ENCODE results near the gene PACSIN2. TPM values are rescaled to one million over a fixed set of nuclear protein-coding genes. Genes with fewer than 3 reads are reported as not detected.
A peak's percentile ranks its signal among the peaks of the same experiment; 100 is the strongest.

The PACSIN2 gene
- total and polyA plus RNA-seq, 2 of the 13 experiments (the other 11 are each of a cell fraction or from before 2014, with no cell fraction given) = 54.1 to 68.8 TPM

DNA sequence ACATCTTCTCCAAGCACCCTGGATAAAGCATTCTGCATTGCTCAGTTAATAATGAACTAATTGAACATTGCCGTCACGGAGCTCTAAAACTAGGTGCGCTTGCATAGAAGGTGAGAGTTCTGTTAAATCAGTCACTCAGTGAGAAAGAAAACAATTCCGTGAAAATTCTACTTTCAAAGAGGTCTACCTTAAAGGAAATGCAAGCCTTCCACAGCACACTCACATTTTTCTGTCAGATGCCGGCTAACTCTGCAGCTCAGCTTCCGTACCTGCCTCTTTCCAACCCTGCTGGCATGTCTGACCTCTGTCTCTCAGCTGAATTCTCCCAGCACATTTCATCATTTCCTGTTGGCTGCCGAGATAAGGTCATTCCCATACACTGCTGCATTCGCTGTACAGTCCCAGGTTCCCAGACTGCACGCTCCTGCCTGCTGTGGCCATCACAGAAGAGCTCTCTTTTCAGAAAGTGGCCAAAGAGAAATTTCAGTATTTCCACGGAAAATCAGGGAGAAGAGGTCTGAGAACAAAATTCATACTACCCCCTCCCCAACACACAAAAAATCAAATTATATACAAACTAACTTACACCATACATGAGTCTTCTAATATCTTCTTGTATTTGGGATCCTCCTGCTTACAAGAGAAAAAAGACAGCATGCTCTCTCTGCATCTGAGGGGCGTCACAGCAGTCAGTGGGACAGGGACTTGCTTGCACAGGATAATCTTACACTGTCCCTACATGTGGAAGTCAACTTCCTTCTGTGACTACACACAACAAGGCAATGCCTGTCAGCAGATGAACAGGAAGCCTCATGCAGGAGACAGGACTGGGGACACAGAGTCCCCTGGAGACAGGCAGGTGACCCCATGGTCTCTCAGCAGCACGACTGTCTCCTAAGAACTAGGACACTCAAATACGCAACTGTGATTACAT, 55.1 kb downstream of the PACSIN2 start (continued):
- TF ChIP-seq HHEX (CRISPR knock-in tag; IDR thresholded peaks at IDR 0.05) (no peak), PITX1 (CRISPR knock-in tag; IDR thresholded peaks at IDR 0.05) (peak; percentile 85), ZSCAN20 (CRISPR knock-in tag; IDR thresholded peaks at IDR 0.05; ENCODE audit: borderline replicate concordance) (no peak), RFXANK (CRISPR knock-in tag; IDR thresholded peaks at IDR 0.05) (0 out of 2 replicates have a peak, but pooled peaks have one; percentile 34), MAZ (IDR thresholded peaks at IDR 0.05; ENCODE audit: borderline replicate concordance, low read depth, low read length) (no peak), MAZ (CRISPR knock-in tag; IDR thresholded peaks at IDR 0.05; ENCODE audit: low read depth) (0 out of 2 replicates have a peak, but pooled peaks have one; percentile 20), TAF1 (CRISPR knock-in tag; IDR thresholded peaks at IDR 0.05) (peak; percentile 36; the same call in 1 of the 2 replicates), E2F2 (CRISPR knock-in tag; IDR thresholded peaks at IDR 0.05; ENCODE audit: borderline replicate concordance) (0 out of 2 replicates have a peak, but pooled peaks have one; percentile 70), MEIS2 (CRISPR knock-in tag; IDR thresholded peaks at IDR 0.05) (peak; percentile 80; the same call in 1 of the 2 replicates), ARNT (IDR thresholded peaks at IDR 0.05) (no peak), PRPF4 (IDR thresholded peaks at IDR 0.05; ENCODE audit: low read depth, low read length, poor library complexity, severe bottlenecking) (no peak), ZFY (CRISPR knock-in tag; IDR thresholded peaks at IDR 0.05) (0 out of 2 replicates have a peak, but pooled peaks have one; percentile 16), LCORL (IDR thresholded peaks at IDR 0.05) (no peak), LCORL (CRISPR knock-in tag; IDR thresholded peaks at IDR 0.05) (peak; percentile 85), FOXC1 (CRISPR knock-in tag; IDR thresholded peaks at IDR 0.05; ENCODE audit: borderline replicate concordance) (no peak), ZBTB3 (CRISPR knock-in tag; IDR thresholded peaks at IDR 0.05; ENCODE audit: borderline replicate concordance, low read depth) (no peak), ZNF335 (CRISPR knock-in tag; IDR thresholded peaks at IDR 0.05) (0 out of 2 replicates have a peak, but pooled peaks have one; percentile 40), SMC3 (IDR thresholded peaks at IDR 0.05; ENCODE audit: low read length) (peak; percentile 22), ZBTB38 (CRISPR knock-in tag; IDR thresholded peaks at IDR 0.05) (peak; percentile 90), SIN3A (IDR thresholded peaks at IDR 0.05; ENCODE audit: borderline replicate concordance, low read depth, low read length) (peak; percentile 87), FOSL1 (CRISPR knock-in tag; IDR thresholded peaks at IDR 0.05; ENCODE audit: borderline replicate concordance) (no peak), ZFYVE20 (CRISPR knock-in tag; IDR thresholded peaks at IDR 0.05; ENCODE audit: borderline replicate concordance, low read depth) (no peak), ZNF276 (CRISPR knock-in tag; IDR thresholded peaks at IDR 0.05; ENCODE audit: low read depth) (peak; percentile 93; the same call in 1 of the 2 replicates), SRSF1 (optimal IDR thresholded peaks at IDR 0.05; ENCODE audit: low read depth, low read length) (no peak), ZNF879 (CRISPR knock-in tag; IDR thresholded peaks at IDR 0.05) (no peak), CENPT (CRISPR knock-in tag; IDR thresholded peaks at IDR 0.05; ENCODE audit: low read depth) (no peak)
- TF ChIP-seq, protein P1, sequence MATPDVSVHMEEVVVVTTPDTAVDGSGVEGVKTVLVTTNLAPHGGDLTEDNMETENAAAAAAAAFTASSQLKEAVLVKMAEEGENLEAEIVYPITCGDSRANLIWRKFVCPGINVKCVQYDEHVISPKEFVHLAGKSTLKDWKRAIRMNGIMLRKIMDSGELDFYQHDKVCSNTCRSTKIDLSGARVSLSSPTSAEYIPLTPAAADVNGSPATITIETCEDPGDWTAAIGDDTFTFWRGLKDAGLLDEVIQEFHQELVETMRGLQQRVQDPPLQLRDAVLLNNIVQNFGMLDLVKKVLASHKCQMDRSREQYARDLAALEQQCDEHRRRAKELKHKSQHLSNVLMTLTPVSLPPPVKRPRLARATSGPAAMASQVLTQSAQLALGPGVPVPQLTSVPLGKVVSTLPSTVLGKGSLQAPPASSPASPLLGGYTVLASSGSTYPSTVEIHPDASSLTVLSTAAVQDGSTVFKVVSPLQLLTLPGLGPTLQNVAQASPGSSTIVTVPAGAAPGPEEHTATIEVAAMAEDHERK (CRISPR knock-in tag; IDR thresholded peaks at IDR 0.05; ENCODE audit: low read depth) = 0 out of 2 replicates have a peak, but pooled peaks have one; percentile 36
